GM23338 (cell line): ENCODE results near the gene OR11L1. TPM values are rescaled to one million over a fixed set of nuclear protein-coding genes. Genes with fewer than 3 reads are reported as not detected.
A peak's percentile ranks its signal among the peaks of the same experiment; 100 is the strongest.

ENCODE experiments used
- ATAC-seq: fragments of 200-7000 bp; cut with Tn5 transposase; 3 replicates; pipeline ENCODE4 v1.9.1; 2020
- DNase-seq: peaks from one replicate; pipeline ENCODE4 v3.0.0-alpha.2; 2015; ENCODE audit warnings: low spot score
- H2AFZ ChIP-seq: fragments of 200-600 bp; sonication (generic); 2 replicates; pipeline ENCODE4 v1.8.0; 2016; ENCODE audit warnings: antibody characterized with exemption, mild to moderate bottlenecking, moderate library complexity
- H3F3A ChIP-seq: fragments of 200-600 bp; sonication (generic); replicated peaks from 2 replicates; pipeline ENCODE4 v1.8.0; 2017; ENCODE audit warnings: antibody characterized with exemption, mixed run types, low read depth
- H3K27ac ChIP-seq: fragments of 200-600 bp; sonication (generic); 2 replicates; pipeline ENCODE4 v1.6.1; 2016; ENCODE audit warnings: low read depth
- H3K27me3 ChIP-seq: fragments of 200-600 bp; sonication (generic); 2 replicates; pipeline ENCODE4 v1.8.0; 2016; ENCODE audit warnings: mild to moderate bottlenecking, mixed run types, moderate library complexity; ENCODE audit not compliant: insufficient read depth
- H3K36me3 ChIP-seq: fragments of 200-600 bp; sonication (generic); 2 replicates; pipeline ENCODE4 v1.8.0; 2016; ENCODE audit warnings: mild to moderate bottlenecking; ENCODE audit not compliant: insufficient read depth
- H3K4me1 ChIP-seq: fragments of 200-600 bp; sonication (generic); 2 replicates; pipeline ENCODE4 v1.8.0; 2016; ENCODE audit warnings: mild to moderate bottlenecking, moderate library complexity; ENCODE audit not compliant: insufficient read depth
- H3K4me2 ChIP-seq: fragments of 200-600 bp; sonication (generic); 2 replicates; pipeline ENCODE4 v1.7.1; 2017; ENCODE audit warnings: mixed run types
- H3K4me3 ChIP-seq: fragments of 200-600 bp; sonication (generic); 2 replicates; pipeline ENCODE4 v1.6.1; 2016; ENCODE audit warnings: mixed run types
- H3K79me2 ChIP-seq: fragments of 200-600 bp; sonication (generic); replicated peaks from 2 replicates; pipeline ENCODE4 v1.8.0; 2017; ENCODE audit warnings: mild to moderate bottlenecking; ENCODE audit not compliant: insufficient read depth
- H3K9me2 ChIP-seq: fragments of 200-600 bp; sonication (generic); 2 replicates; pipeline ENCODE4 v1.8.0; 2017; ENCODE audit not compliant: insufficient read depth
- H4K20me1 ChIP-seq: fragments of 200-600 bp; sonication (generic); replicated peaks from 2 replicates; pipeline ENCODE4 v1.8.0; 2017; ENCODE audit warnings: mild to moderate bottlenecking; ENCODE audit not compliant: insufficient read depth
- H3K27ac Mint-ChIP-seq: 2 replicates; pipeline ENCODE4 v1.8.0; 2020; ENCODE audit warnings: inconsistent platforms, mild to moderate bottlenecking, moderate library complexity, mixed read lengths
- H3K27me3 Mint-ChIP-seq: 3 replicates; pipeline ENCODE4 v1.8.0; 2022; ENCODE audit warnings: low read depth, mild to moderate bottlenecking, moderate library complexity, mixed read lengths, inconsistent platforms; ENCODE audit not compliant: insufficient read depth, poor library complexity
- H3K36me3 Mint-ChIP-seq: 3 replicates; pipeline ENCODE4 v1.8.0; 2021; ENCODE audit warnings: low read depth, mild to moderate bottlenecking, inconsistent platforms, moderate library complexity, mixed read lengths
- H3K4me1 Mint-ChIP-seq: 3 replicates; pipeline ENCODE4 v1.8.0; 2020; ENCODE audit warnings: mild to moderate bottlenecking, inconsistent platforms, mixed read lengths
- H3K4me3 Mint-ChIP-seq: 3 replicates; pipeline ENCODE4 v1.8.0; 2021; ENCODE audit warnings: moderate library complexity, mild to moderate bottlenecking, inconsistent platforms, mixed read lengths
- H3K9me3 Mint-ChIP-seq: 3 replicates; pipeline ENCODE4 v1.8.0; 2020; ENCODE audit warnings: moderate library complexity, mild to moderate bottlenecking, inconsistent platforms, mixed read lengths
- CREB1 ChIP-seq: fragments of 250-450 bp; sonication (Bioruptor Pico); IDR thresholded peaks from 2 replicates; pipeline ENCODE4 v1.5.0; 2020; ENCODE audit warnings: low read depth, mild to moderate bottlenecking, moderate library complexity
- EZH2phosphoT487 ChIP-seq: fragments of 200-600 bp; sonication (generic); IDR thresholded peaks from one replicate; pipeline ENCODE4 v1.8.1; 2018; ENCODE audit warnings: antibody characterized with exemption; ENCODE audit not compliant: unreplicated experiment
- JUNB ChIP-seq: IDR thresholded peaks from one replicate; pipeline ENCODE4 v1.6.1; 2016; ENCODE audit warnings: antibody characterized with exemption; ENCODE audit not compliant: unreplicated experiment
- POLR2AphosphoS5 ChIP-seq: IDR thresholded peaks from 2 replicates; pipeline ENCODE4 v1.6.1; 2016; ENCODE audit warnings: antibody characterized with exemption, low read depth
- REST ChIP-seq: IDR thresholded peaks from one replicate; pipeline ENCODE4 v1.6.1; 2018; ENCODE audit warnings: antibody characterized with exemption; ENCODE audit not compliant: unreplicated experiment
- STAT1 ChIP-seq: IDR thresholded peaks from one replicate; pipeline ENCODE4 v1.6.1; 2016; ENCODE audit warnings: antibody characterized with exemption; ENCODE audit not compliant: unreplicated experiment
- ZNF114 ChIP-seq: fragments of 250-450 bp; sonication (Bioruptor Pico); IDR thresholded peaks from 2 replicates; pipeline ENCODE4 v1.5.0; 2020; ENCODE audit warnings: mild to moderate bottlenecking, moderate library complexity
- polyA plus RNA-seq: library from polyadenylated mRNA; unstranded; fragments of >200 nt; fragmentation: Nextera tagmentation; extraction: Ambion mirVana; gene quantifications from 2 replicates; pipeline ENCODE4 v1.2.1, GENCODE V29; 2016
- total RNA-seq: library from RNA; depleted of rRNA; stranded (reverse); fragments of >200 nt; shearing (Covaris generic); gene quantifications from 2 replicates; pipeline ENCODE4 v1.2.3, GENCODE V29; 2014

Gene OR11L1
- total and polyA plus RNA-seq, 2 experiments from 2014 or later: not detected

GRCh38 chr1:247829656-247830055, 12.0 kb downstream of the OR11L1 start (continued):
- no peak for TF ChIP-seq REST
- TF ChIP-seq POLR2AphosphoS5: no peak
- no peak for TF ChIP-seq CREB1 (CRISPR knock-in tag)
- TF ChIP-seq JUNB: no peak
- TF ChIP-seq ZNF114 (CRISPR knock-in tag): no peak
- TF ChIP-seq STAT1: no peak

GRCh38 chr1:247825362-247825761, 16.3 kb downstream of the OR11L1 start:
- no peak overlapping the region for H3K4me2 ChIP-seq
- H3K4me3 Mint-ChIP-seq: no peak overlapping the region
- peaks cover 2% of the 10 kb centered on the region for H3K27me3 Mint-ChIP-seq
- no peaks in the 10 kb centered on the region for H4K20me1 ChIP-seq
- peaks cover 8% of the 10 kb centered on the region; the same call in 2 of the 3 replicates for H3K4me1 Mint-ChIP-seq
- no peaks in the 10 kb centered on the region; the same call in 1 of the 2 replicates for H3K9me2 ChIP-seq
- H3K9me3 Mint-ChIP-seq: peaks cover 62% of the 10 kb centered on the region
- no peaks in the 10 kb centered on the region for H3F3A ChIP-seq
- DNase-seq (no peak), ATAC-seq (no peak)
- H3K27me3 ChIP-seq: no peaks in the 10 kb centered on the region
- no peak for TF ChIP-seq POLR2AphosphoS5
- TF ChIP-seq CREB1 (CRISPR knock-in tag): no peak
- TF ChIP-seq ZNF114 (CRISPR knock-in tag): no peak
- no peak for TF ChIP-seq JUNB
- TF ChIP-seq EZH2phosphoT487: no peak
- H3K36me3 ChIP-seq: no peaks in the 10 kb centered on the region
- H3K27ac ChIP-seq: no peak overlapping the region
- H3K4me1 ChIP-seq: peaks cover 8% of the 10 kb centered on the region; the same call in 1 of the 2 replicates
- no peak overlapping the region for H3K4me3 ChIP-seq
- H3K79me2 ChIP-seq: no peaks in the 10 kb centered on the region
- no peaks in the 10 kb centered on the region; the same call in 2 of the 3 replicates for H3K36me3 Mint-ChIP-seq
- H3K27ac Mint-ChIP-seq: no peak overlapping the region
- H2AFZ ChIP-seq: no peak overlapping the region

- no peak within 1 kb of the TSS for H2AFZ ChIP-seq
- Mint-ChIP-seq H3K27ac (no peak within 1 kb of the TSS), H3K27me3 (peaks cover 2% of the 10 kb centered on the region), H3K9me3 (peaks cover 61% of the 10 kb centered on the region), H3K36me3 (no peaks in the 10 kb centered on the region), H3K4me3 (no peak within 1 kb of the TSS), H3K4me1 (peaks cover 11% of the 10 kb centered on the region; the same call in 2 of the 3 replicates)
- no peaks in the 10 kb centered on the region for H3K79me2 ChIP-seq
- H3K27me3 ChIP-seq: no peaks in the 10 kb centered on the region
- H3K4me2 ChIP-seq: peak within 1 kb of the TSS; percentile 4; the same call in 1 of the 2 replicates
- H3F3A ChIP-seq: no peaks in the 10 kb centered on the region
- no peaks in the 10 kb centered on the region for H3K36me3 ChIP-seq
- H3K9me2 ChIP-seq: no peaks in the 10 kb centered on the region; the same call in 1 of the 2 replicates
- peaks cover 10% of the 10 kb centered on the region; the same call in 1 of the 2 replicates for H3K4me1 ChIP-seq
- ATAC-seq (peak; percentile 65), DNase-seq (peak; percentile 81)
- no peaks in the 10 kb centered on the region for H4K20me1 ChIP-seq
- H3K4me3 ChIP-seq: no peak within 1 kb of the TSS
- no peak for TF ChIP-seq STAT1
- peak; percentile 55; the same call in 1 of the 2 replicates for TF ChIP-seq CREB1 (CRISPR knock-in tag)
- H3K27ac ChIP-seq: peak within 1 kb of the TSS; percentile 53; the same call in 1 of the 2 replicates
These were observed 17.7 kb downstream of the OR11L1 start, which contains the start of gene OR14A16 for GRCh38 chr1:247824023-247824422. Gene OR14A16, minus strand, starts transcription at chr1:247824119. Its CDS starts 8,390 bp downstream, at chr1:247815729.
